ENCODE measurements around the gene ABCA2.

ABCA2 gene

DNA sequence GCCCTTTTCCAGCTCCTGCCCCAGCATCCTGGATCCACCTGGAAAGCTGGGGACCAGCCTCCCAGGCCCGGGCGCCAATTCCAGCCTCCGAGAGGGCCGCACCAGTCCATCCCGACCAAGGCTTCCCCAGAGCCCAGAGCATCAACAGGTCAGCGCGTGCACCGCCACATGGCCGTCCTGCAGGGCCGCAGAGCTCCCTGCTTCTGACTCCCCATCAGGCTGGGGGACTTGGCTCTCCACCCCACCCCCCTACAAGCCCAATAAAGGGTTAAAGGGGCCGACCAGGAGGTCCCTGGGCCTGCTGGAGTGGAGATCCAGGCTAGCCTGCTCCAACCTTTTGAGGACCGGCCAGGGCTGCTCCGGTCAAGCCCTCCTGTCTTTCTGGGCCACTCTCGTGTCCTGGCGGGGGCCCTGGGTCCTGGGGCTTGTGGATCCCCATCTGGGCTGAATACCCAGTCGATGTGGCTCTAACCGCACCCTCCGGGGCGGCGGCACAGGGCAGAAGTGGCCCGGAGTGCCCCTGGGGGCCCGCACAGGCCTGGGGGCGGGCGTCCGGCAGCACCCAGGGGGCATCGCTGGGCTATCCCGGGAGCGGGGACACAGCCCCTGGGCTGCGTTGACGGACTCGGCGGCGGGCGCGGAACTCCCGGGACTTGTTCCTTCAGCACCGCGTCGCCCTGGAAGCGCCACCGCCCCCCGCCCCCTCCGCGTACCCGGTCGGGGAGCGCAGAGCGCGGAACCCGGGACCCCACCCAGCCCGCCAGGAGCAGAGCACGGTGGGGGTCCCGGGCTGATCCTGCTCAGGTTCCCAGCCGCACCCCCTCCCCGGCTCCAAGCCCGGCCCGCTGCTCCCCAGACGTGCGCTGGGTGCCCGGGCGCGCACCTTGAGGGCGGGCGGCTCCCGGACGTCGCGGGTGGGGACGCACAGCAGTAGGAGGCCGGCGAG is 25.2 kb upstream of the ABCA2 start:
- no peaks in the 10 kb centered on the region for H3K36me3 ChIP-seq (ENCODE audit: control insufficient read depth, insufficient read depth, low read length)
- H3K27me3 ChIP-seq (ENCODE audit: control insufficient read depth, insufficient read depth, low read length) = peaks cover 68% of the 10 kb centered on the region
- peak overlapping the region; percentile 55 for H3K4me3 ChIP-seq (ENCODE audit: low read depth, low read length)
- peaks cover 3% of the 10 kb centered on the region for H3K4me1 ChIP-seq (ENCODE audit: control insufficient read depth, insufficient read depth, low read length)
- H3K9me3 ChIP-seq (ENCODE audit: control insufficient read depth, insufficient read depth, low read length) = no peaks in the 10 kb centered on the region
- H3K9ac ChIP-seq (ENCODE audit: low read depth, low read length) = no peak overlapping the region
- no peak overlapping the region for H3K27ac ChIP-seq (ENCODE audit: low read depth, low read length)

DNA sequence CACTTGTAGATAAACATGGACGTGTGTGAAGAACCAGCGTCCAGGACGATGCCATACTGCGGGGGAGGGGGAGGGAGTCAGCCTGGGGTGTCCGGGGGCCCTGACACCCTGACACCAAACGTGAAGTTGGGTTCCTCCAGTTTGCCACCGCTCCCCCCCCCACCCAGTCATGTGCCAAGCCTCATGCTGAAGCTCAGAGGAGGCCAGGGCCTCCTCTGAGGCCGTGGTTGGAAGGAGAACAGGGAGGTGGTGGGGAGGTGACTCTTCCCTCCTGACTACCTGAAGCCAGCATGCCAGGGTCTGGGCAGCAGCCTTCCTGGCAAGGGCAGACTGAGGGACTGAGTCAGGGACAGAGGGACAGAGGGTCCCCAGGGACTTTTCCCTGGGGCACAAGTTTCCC is 24.3 kb upstream of the ABCA2 start:
- no peaks in the 10 kb centered on the region for H3K9me3 ChIP-seq (ENCODE audit: control insufficient read depth, insufficient read depth, low read length)
- peaks cover 3% of the 10 kb centered on the region for H3K4me1 ChIP-seq (ENCODE audit: control insufficient read depth, insufficient read depth, low read length)
- H3K36me3 ChIP-seq (ENCODE audit: control insufficient read depth, insufficient read depth, low read length) = no peaks in the 10 kb centered on the region
- peaks cover 77% of the 10 kb centered on the region for H3K27me3 ChIP-seq (ENCODE audit: control insufficient read depth, insufficient read depth, low read length)
- H3K27ac ChIP-seq (ENCODE audit: low read depth, low read length) = no peak overlapping the region
- H3K9ac ChIP-seq (ENCODE audit: low read depth, low read length) = no peak overlapping the region
- no peak overlapping the region for H3K4me3 ChIP-seq (ENCODE audit: low read depth, low read length)

DNA sequence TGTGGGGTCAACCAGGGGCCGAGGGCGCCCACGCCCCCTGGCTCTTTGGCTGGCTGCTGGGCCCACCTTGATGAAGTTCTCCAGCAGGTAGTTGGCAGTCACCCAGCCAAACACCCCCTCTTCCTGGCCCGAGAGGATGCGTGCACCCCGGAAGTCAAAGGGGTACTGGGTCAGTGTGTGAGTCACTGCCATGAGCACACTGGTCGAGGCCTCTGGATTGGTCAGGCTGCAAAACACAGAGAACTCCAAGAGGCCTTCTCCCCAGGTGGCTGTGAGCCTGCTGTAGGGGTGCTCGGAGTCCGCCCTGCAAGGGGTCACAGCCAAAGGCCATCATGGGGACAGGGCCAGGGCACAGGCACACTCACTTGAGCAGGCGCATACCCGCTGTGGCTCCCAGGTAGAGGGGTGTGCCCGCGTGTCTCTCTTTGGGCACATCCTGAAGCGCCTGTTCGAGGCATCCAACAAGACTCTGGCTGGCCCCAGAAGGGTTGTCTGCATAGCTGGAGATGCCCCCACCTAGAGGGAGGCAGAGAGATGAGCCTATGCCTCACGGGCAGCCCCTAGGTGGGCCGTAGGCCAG is 23.2 kb upstream of the ABCA2 start:
- H3K36me3 ChIP-seq (ENCODE audit: control insufficient read depth, insufficient read depth, low read length) = no peaks in the 10 kb centered on the region
- no peak overlapping the region for H3K27ac ChIP-seq (ENCODE audit: low read depth, low read length)
- peaks cover 3% of the 10 kb centered on the region for H3K4me1 ChIP-seq (ENCODE audit: control insufficient read depth, insufficient read depth, low read length)
- H3K9me3 ChIP-seq (ENCODE audit: control insufficient read depth, insufficient read depth, low read length) = no peaks in the 10 kb centered on the region
- no peak overlapping the region for H3K4me3 ChIP-seq (ENCODE audit: low read depth, low read length)
- peaks cover 84% of the 10 kb centered on the region for H3K27me3 ChIP-seq (ENCODE audit: control insufficient read depth, insufficient read depth, low read length)
- H3K9ac ChIP-seq (ENCODE audit: low read depth, low read length) = no peak overlapping the region

DNA sequence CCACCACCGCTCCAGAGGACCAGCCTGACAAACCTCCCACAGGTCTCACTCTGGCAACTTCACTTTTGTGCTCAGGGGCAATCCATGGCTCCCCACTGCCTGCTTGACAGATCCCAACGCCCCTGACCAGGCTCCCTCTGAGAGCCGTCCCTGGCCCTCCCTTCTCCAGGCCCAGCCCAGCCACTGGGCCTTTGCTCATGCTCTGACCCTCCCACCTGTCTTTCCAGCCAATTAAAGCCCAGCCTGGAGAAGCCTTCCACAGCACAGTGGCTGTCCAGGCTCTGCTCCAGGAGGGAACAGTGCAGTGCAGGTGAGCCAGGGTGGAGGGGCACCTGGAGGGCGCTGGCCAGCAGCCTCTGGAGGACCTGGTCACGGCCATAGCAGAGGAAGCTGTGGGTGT is 22.5 kb upstream of the ABCA2 start:
- H3K27me3 ChIP-seq (ENCODE audit: control insufficient read depth, insufficient read depth, low read length) = peaks cover 83% of the 10 kb centered on the region
- no peaks in the 10 kb centered on the region for H3K36me3 ChIP-seq (ENCODE audit: control insufficient read depth, insufficient read depth, low read length)
- H3K27ac ChIP-seq (ENCODE audit: low read depth, low read length) = no peak overlapping the region
- no peaks in the 10 kb centered on the region for H3K9me3 ChIP-seq (ENCODE audit: control insufficient read depth, insufficient read depth, low read length)
- no peak overlapping the region for H3K9ac ChIP-seq (ENCODE audit: low read depth, low read length)
- no peak overlapping the region for H3K4me3 ChIP-seq (ENCODE audit: low read depth, low read length)
- H3K4me1 ChIP-seq (ENCODE audit: control insufficient read depth, insufficient read depth, low read length) = peaks cover 3% of the 10 kb centered on the region

DNA sequence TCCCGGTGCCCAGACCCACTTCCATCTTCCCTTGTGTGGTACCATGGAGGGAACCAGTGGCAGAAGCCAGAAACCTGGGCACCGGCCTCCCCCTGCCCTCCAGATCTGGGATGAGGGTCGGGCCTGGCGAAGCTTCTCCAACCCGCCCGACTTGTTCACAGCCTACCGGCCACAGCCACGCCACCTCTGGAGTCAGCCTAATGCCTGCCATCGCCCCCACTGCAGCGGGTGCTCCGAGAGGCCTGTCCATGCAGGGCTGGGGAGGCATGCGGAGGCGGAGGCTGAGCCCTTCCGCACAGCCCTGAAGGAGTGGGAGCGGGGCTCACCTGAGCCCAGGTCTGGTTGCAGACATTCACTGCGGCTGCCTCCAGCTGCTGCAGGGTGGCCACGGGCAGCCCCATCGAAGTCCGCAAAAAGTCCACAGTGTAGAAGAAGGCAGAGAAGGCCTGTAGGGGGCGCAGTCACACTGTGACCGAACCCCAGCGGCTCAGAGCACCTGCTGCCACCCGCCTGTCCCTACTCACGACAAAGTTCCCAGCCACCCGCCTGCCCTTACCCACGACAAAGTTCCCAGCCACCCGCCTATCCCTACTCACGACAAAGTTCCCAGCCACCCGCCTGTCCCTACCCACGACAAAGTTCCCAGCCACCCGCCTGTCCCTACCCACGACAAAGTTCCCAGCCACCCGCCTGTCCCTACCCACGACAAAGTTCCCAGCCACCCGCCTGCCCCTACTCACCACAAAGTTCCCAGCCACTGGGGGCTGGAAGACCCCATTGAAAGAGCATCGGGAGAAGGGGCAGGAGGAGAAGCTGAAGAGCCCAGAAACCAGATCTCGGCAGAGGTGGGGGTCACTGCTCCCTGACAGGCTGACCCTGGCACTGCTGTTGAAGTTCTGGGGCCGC is 21.8 kb upstream of the ABCA2 start:
- H3K9ac ChIP-seq (ENCODE audit: low read depth, low read length) = no peak overlapping the region
- H3K27ac ChIP-seq (ENCODE audit: low read depth, low read length) = no peak overlapping the region
- H3K27me3 ChIP-seq (ENCODE audit: control insufficient read depth, insufficient read depth, low read length) = peaks cover 83% of the 10 kb centered on the region
- no peaks in the 10 kb centered on the region for H3K36me3 ChIP-seq (ENCODE audit: control insufficient read depth, insufficient read depth, low read length)
- H3K4me1 ChIP-seq (ENCODE audit: control insufficient read depth, insufficient read depth, low read length) = peaks cover 5% of the 10 kb centered on the region; the same call in 1 of the 2 replicates
- H3K9me3 ChIP-seq (ENCODE audit: control insufficient read depth, insufficient read depth, low read length) = no peaks in the 10 kb centered on the region
- H3K4me3 ChIP-seq (ENCODE audit: low read depth, low read length) = no peak overlapping the region

DNA sequence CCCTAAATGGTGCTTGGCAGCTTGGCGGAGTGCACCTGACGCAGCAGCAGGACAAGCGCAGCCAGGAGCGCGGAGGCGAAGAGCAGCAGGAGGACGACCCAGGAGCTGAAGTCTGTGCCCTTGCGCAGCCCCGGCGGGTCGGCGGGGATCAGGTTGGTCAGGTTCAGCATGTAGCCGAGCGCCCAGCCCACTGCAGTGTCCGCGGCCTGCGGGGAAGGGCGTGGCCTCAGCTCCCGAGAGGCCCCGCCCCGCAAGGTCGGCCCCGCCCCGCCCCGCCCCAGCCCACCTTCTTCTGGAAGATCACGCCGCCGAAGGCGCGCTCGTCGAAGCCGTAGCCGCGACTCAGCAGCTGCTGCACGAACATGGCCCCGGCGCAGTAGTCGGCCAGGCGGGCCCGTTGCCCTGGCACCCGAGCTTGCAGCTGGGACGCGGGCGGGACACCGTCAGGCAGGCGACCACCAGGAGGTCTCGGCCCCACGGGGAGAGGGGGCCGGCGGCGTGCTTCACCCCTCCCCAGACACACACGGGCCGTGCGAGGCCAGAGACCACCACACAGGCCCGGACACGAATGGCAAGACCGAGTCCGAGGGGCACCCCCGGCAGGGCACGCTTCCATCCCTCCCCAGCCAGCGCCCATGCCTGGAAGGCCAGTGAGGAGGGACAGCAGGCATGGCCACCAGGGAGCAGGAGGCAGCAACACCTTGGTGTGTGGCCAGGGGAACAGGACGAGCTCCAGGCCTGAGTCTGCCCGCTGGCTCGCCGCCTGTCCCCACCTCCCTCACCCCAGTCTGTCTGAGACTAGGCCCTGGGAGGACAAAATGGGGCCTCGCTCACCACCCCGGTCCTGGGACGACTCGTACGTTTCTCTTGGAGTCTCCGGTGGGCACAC is 20.9 kb upstream of the ABCA2 start:
- Histone ChIP-seq H3K9ac (ENCODE audit: low read depth, low read length) (no peak overlapping the region), H3K27ac (ENCODE audit: low read depth, low read length) (no peak overlapping the region), H3K4me3 (ENCODE audit: low read depth, low read length) (no peak overlapping the region; the same call in 1 of the 2 replicates), H3K4me1 (ENCODE audit: control insufficient read depth, insufficient read depth, low read length) (peaks cover 5% of the 10 kb centered on the region; the same call in 1 of the 2 replicates), H3K36me3 (ENCODE audit: control insufficient read depth, insufficient read depth, low read length) (no peaks in the 10 kb centered on the region), H3K9me3 (ENCODE audit: control insufficient read depth, insufficient read depth, low read length) (no peaks in the 10 kb centered on the region), H3K27me3 (ENCODE audit: control insufficient read depth, insufficient read depth, low read length) (peaks cover 78% of the 10 kb centered on the region)

DNA sequence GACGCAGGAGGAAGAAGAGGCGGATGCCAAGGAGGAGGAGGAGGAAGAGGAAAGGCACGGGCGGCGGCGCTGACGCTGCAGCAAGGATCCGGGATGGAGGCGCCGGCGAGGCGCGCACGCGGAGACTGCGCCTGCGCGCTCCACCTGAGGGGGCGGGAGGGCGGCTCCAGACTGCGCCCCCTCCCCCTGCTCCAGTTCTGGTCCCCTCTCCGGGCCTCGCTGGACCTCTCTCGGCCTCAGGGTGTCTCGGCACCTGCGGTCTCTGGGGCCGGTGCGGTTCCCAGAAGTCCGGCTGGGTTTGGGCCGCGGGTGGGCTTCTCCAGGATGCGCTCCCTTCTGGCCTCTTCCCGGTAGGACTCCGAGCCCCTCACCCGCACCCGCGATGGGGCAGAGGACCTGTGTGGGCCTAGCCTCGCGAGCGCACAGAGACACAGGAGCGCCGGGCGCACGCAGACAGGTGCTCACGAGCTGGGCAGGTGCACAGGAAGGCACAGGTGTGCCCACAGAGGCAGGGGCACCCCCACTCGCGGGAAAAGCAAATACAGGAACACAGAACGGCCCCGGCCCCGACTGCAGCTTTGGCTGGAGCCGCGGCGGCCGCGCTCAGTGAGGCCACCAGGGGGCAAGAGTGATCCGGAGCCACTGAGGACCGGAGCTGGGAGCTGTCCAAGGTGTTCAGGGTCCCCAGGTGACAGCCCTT is 18.2 kb upstream of the ABCA2 start, which contains the start of gene NPDC1:
Gene NPDC1 (minus strand): TSS at position 90 of the 700 bp plus-strand sequence. CDS start 188 bp downstream, outside the sequence.
- Histone ChIP-seq H3K27ac (ENCODE audit: low read depth, low read length) (no peak within 1 kb of the TSS), H3K9me3 (ENCODE audit: control insufficient read depth, insufficient read depth, low read length) (no peaks in the 10 kb centered on the region), H3K27me3 (ENCODE audit: control insufficient read depth, insufficient read depth, low read length) (peaks cover 52% of the 10 kb centered on the region), H3K4me3 (ENCODE audit: low read depth, low read length) (peak within 1 kb of the TSS; percentile 65), H3K4me1 (ENCODE audit: control insufficient read depth, insufficient read depth, low read length) (0 out of 2 replicates have a peak, but pooled peaks cover 3% of the 10 kb centered on the region), H3K36me3 (ENCODE audit: control insufficient read depth, insufficient read depth, low read length) (no peaks in the 10 kb centered on the region), H3K9ac (ENCODE audit: low read depth, low read length) (no peak within 1 kb of the TSS)

DNA sequence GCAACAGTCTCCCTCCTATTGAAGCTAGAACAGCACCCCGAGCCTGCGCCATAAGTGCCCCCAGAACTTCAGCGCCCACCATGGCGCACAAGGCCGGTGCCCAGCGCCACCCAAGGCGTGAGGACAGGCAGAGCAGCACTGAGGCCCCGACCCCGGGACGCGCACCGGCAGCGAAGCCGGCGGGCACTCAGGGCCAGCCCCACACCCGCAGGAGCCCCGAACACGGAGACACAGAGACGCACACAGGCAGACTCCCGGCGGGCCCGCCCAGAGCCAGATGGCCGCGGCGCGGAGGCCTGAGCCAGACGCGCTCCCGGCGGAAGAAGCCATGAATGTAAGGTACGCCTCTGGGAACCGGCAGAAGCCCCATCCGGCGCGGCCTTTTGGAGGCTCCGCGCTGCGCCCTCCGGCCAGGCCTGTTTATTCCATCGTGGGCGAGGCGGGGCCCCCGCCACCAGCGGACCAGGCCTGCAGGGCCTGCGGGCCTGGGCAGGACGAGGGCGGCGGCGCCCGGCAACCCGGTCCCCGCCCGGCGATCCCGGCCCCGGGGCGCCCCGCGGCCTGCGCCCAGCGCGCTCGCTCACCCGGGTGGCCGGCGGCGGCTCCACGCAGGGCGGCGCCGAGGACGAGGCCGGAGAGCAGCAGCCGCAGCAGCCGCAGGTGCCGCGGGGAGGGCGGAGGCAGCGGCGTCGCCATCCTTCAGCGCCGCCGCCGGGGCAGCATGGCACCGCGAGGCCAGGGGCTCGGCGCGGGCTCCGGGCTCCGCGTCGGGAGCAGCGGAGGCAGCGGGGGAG is 17.5 kb upstream of the ABCA2 start:
- H3K9me3 ChIP-seq (ENCODE audit: control insufficient read depth, insufficient read depth, low read length) = no peaks in the 10 kb centered on the region
- H3K4me3 ChIP-seq (ENCODE audit: low read depth, low read length) = peak overlapping the region; percentile 65
- H3K36me3 ChIP-seq (ENCODE audit: control insufficient read depth, insufficient read depth, low read length) = no peaks in the 10 kb centered on the region
- H3K27ac ChIP-seq (ENCODE audit: low read depth, low read length) = no peak overlapping the region
- 0 out of 2 replicates have a peak, but pooled peaks cover 3% of the 10 kb centered on the region for H3K4me1 ChIP-seq (ENCODE audit: control insufficient read depth, insufficient read depth, low read length)
- H3K27me3 ChIP-seq (ENCODE audit: control insufficient read depth, insufficient read depth, low read length) = peaks cover 44% of the 10 kb centered on the region
- no peak overlapping the region for H3K9ac ChIP-seq (ENCODE audit: low read depth, low read length)

DNA sequence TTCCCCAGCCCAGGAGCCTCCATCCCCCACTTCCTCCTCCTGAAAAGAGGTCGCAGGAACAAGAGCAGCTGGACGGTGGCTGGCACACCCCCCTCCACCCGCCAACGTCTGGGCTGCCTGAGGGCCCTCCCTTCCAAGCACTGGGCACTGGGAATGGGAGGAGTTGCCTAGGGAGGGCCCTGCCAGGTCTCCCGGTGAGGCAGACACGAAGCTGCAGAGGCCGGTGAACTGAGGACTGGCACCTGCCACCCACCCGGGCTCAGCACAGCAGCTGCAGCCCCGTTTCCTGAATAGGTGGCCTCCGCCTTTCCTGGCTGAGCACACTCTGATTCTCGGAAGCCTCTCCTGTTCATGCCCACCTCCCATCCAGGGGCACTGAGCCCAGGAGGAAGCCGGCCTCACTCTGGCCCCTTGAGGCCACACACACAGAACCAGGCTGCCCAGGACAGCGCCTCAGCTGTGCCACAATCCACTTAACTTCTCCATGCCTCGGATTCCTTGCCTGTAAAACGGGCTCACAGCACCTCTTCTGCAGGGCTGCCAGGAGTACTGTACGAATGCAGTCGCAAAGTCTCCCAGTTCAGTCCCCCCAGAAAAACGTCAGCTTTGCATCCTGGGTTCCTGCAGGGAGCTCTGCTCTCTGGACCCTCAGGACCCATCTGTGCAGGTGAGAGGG is 16.6 kb upstream of the ABCA2 start:
- Histone ChIP-seq H3K36me3 (ENCODE audit: control insufficient read depth, insufficient read depth, low read length) (peaks cover 3% of the 10 kb centered on the region), H3K4me1 (ENCODE audit: control insufficient read depth, insufficient read depth, low read length) (0 out of 2 replicates have a peak, but pooled peaks cover 3% of the 10 kb centered on the region), H3K27ac (ENCODE audit: low read depth, low read length) (no peak overlapping the region), H3K27me3 (ENCODE audit: control insufficient read depth, insufficient read depth, low read length) (peaks cover 36% of the 10 kb centered on the region), H3K9ac (ENCODE audit: low read depth, low read length) (no peak overlapping the region), H3K9me3 (ENCODE audit: control insufficient read depth, insufficient read depth, low read length) (no peaks in the 10 kb centered on the region), H3K4me3 (ENCODE audit: low read depth, low read length) (peak overlapping the region; percentile 65)

Measured in HUES48 (cell line).